Measurements from ENCODE around the gene STRA6.
"Not testable (repeated sequence)": the region's sequence is repeated elsewhere in the genome, so short reads cannot be mapped to it uniquely, and the experiment has no call there.

Gene STRA6

DNA sequence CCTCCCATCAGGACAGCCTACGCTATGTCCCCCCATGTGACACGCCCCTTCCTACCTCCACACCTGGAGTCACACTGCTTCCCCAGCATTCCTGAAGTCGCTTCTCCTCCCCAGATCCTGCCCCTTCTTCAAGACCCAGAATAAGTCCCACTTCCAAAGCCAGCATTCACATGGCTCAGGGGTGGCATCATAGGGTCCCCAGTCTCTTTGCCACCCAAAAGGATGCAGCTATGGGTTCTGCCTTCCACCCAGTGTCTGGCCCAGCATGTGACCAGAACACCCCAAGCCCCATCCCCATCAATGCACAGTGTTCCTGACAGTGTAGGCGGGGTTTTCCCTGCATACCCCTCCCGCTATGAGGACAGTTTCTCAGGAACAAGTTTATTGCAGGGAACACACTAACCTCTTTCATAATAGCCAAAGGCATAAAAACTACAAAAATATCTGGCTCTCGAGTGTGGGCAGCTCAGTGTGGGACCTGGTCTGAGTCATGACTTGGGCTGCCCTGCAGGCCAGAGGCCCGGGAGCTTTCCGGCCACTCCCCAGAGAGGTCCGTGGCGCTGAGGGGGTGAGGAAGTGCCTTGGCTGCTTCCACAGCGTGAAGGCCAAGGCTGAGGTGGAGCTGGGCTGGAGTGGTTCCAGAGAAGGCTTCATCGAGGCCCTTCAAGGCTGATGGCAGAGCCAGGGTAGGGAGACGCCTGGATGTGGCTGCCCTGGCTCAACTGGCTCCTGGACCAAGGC lies 23.3 kb downstream of the STRA6 start:
- no peak for DNase-seq

DNA sequence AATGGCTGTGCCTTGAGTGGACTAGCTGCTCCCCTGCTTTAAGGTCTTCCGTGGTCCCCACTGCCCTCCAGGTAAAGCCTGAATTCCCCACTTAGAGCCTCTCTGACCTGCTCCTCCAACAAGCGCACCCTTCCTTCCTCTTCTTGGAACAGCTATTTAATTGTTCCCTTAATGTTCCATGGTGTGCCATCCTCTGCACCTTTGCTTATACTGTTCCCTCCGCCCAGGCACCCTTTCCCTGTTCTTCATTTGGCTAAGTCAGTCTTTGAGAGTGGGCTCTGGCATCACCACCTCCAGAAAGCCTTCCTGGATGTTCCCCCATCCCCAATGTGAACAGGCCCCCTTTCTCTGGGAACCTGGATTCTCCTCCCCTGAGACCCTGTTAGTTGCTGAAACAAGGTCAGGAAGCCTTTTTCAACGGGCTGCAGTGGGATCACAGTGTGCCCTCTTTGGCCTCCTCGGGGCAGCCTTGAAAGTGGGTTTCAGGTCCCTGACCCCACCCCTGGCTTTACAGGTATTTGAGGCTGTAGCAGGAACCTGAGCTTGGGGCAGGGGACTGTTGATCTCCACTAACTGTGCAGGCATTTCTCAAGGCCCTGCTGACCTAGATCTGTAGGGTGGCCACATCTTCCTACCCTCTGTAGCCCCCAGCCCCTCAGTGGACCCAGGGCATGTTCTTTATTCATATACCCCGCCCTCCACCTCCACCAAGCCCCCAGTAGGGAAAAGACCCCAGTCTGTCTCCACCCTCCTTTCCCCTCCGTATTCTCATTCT lies 24.1 kb downstream of the STRA6 start:
- no peak for DNase-seq

DNA sequence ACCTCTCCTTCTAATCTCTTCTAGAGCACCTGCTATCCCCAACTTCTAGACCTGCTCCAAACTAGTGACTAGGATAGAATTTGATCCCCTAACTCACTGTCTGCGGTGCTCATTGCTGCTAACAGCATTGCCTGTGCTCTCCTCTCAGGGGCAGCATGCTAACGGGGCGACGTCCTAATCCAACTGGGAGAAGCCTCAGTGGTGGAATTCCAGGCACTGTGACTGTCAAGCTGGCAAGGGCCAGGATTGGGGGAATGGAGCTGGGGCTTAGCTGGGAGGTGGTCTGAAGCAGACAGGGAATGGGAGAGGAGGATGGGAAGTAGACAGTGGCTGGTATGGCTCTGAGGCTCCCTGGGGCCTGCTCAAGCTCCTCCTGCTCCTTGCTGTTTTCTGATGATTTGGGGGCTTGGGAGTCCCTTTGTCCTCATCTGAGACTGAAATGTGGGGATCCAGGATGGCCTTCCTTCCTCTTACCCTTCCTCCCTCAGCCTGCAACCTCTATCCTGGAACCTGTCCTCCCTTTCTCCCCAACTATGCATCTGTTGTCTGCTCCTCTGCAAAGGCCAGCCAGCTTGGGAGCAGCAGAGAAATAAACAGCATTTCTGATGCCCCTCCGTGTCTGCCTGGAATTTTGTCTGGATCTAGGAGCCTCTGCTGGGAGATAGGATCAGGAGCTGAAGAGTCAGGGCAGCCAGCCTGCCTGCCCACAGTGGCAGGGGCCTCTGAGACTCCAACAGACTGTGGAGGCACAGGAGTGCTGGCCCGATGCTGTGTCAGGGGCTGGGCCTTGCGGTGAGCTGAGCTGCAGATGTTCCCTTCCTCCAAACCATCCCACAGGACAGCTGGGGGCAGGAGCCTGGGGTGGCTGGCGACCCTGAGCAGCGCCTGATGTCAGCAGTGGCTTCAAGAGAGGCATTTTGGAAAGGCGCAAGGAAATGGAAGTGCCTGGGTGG lies 26.0 kb downstream of the STRA6 start:
- DNase-seq: no peak

DNA sequence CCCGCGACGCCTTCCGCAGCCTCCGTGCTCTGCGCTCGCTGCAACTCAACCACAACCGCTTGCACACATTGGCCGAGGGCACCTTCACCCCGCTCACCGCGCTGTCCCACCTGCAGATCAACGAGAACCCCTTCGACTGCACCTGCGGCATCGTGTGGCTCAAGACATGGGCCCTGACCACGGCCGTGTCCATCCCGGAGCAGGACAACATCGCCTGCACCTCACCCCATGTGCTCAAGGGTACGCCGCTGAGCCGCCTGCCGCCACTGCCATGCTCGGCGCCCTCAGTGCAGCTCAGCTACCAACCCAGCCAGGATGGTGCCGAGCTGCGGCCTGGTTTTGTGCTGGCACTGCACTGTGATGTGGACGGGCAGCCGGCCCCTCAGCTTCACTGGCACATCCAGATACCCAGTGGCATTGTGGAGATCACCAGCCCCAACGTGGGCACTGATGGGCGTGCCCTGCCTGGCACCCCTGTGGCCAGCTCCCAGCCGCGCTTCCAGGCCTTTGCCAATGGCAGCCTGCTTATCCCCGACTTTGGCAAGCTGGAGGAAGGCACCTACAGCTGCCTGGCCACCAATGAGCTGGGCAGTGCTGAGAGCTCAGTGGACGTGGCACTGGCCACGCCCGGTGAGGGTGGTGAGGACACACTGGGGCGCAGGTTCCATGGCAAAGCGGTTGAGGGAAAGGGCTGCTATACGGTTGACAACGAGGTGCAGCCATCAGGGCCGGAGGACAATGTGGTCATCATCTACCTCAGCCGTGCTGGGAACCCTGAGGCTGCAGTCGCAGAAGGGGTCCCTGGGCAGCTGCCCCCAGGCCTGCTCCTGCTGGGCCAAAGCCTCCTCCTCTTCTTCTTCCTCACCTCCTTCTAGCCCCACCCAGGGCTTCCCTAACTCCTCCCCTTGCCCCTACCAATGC lies 27.1 kb downstream of the STRA6 start:
- no peak for DNase-seq

DNA sequence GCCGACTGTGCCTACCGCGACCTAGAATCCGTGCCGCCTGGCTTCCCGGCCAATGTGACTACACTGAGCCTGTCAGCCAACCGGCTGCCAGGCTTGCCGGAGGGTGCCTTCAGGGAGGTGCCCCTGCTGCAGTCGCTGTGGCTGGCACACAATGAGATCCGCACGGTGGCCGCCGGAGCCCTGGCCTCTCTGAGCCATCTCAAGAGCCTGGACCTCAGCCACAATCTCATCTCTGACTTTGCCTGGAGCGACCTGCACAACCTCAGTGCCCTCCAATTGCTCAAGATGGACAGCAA lies 27.7 kb downstream of the STRA6 start:
- DNase-seq: no peak

DNA sequence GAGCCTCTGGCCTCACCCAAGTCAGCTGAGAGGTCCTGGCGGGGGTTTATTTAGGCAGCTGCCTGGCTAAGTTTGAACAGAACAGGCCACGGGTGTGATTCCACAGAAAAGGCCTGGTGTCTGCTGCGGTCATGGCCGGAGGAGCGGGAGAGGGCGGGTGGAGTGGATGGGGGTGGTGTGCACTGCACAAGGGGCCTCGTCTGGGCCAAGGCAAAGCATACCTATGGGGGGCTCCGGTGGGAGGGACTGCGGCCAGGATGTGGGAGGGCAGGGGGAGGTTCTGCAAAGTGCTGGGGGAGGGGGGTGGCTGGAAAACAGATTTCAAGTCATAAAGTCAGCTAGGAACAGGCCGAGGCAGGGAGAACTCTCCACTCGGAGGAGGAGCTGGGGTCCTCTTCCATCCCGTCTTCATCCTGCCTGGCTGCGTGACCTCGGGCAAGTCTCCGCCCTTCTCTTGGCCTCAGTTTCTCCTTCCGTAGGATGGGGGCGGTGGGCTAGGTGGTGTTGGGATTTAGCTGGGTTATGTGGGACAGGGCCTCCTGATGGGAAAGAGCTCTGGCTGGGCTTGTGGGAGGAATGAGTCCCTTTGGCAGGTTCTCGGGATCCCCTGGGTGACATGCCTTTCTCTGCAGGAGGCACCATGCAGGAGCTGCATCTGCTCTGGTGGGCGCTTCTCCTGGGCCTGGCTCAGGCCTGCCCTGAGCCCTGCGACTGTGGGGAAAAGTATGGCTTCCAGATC lies 28.2 kb downstream of the STRA6 start:
- no peak for DNase-seq

DNA sequence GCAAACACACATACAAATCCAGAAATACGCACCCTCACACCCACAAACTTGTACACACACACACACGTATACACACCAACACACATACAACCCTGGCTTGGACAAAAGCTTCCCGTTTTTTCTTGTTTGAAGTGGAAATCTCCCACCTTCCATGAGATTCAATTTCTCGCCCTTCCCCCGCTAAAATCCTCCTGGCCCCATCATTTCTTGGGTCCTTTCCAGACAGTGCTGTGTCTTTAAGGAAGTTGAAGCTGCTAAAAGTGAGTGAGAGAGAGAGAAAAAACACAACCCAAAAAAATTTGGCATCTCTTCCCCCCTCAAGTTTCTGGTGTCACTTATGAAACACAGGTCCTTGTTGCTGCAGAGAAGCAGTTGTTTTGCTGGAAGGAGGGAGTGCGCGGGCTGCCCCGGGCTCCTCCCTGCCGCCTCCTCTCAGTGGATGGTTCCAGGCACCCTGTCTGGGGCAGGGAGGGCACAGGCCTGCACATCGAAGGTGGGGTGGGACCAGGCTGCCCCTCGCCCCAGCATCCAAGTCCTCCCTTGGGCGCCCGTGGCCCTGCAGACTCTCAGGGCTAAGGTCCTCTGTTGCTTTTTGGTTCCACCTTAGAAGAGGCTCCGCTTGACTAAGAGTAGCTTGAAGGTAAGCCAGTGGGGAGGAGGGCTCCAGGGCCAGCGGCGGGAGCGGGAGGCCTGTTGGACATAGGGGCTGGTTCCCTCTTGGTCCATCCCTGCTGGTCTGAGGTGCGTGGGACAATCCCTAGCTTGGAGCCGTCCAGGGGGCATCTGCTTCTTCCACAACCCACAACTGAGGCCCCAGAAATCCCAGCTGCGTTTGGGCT lies 29.0 kb downstream of the STRA6 start, which contains the start of gene ISLR:
ISLR (plus strand) TSS at position 331 of the 839 bp plus-strand sequence. CDS start 1,149 bp downstream, outside the sequence.
- DNase-seq: no peak

DNA sequence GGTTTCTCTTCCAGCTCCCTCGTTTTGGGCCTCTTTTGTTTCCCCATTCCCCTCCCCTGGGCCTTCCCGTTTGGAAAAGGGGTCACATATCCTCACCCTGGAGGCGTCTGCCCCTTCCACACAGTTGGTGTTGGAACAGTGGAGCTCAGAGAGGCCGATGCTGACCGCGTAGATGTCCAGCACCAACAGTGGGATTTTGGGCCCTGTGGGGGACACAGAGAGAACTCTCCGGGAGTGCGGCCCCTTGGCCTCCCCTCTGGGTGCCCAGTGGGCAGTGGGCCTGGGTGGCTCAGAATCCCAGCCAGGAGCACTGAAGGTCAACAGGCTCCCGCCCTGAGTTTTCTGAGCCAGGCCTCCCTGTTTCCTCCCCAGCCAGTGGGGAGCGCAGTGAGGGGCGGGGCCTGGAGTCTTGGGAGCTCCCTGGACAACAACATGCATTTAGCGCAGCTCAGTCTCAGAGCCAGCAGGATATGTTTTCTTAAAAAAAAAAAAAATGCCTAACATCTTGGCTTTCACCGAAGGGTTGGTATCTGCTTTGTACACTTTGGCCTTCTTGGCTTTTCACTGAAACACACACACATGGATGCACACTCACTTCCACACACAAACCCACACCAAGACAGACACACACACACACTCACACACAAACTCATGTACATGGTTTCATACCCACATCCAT lies 29.7 kb downstream of the STRA6 start:
- DNase-seq: no peak

DNA sequence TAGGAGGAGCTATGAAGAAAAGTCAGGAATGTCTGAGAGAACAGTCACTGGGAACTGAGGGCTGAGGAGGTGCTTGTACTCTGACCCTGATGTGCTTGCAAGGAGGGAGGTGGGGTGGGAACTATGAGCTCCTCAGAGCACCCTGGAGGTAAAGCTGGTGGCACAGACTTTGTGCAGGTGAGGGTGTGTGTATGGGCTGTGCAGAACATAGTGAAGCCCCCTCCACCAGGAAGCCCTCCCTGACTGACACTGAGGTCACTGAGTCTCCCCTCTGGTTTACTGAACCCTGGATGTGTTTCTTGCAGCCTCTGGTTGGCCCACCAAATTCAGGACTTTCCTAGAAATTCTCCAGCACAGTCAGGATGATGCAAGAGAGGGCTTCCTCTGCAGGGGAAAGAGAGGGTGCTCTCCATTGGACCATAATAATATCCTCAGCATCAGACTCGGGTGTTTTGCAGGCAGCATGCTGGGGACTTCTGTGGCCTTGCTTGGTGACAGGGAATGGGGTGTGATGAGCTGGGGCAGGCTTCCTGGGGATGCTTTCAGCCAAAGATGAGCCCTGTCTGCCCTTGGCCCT lies 30.5 kb downstream of the STRA6 start:
- DNase-seq: no peak

DNA sequence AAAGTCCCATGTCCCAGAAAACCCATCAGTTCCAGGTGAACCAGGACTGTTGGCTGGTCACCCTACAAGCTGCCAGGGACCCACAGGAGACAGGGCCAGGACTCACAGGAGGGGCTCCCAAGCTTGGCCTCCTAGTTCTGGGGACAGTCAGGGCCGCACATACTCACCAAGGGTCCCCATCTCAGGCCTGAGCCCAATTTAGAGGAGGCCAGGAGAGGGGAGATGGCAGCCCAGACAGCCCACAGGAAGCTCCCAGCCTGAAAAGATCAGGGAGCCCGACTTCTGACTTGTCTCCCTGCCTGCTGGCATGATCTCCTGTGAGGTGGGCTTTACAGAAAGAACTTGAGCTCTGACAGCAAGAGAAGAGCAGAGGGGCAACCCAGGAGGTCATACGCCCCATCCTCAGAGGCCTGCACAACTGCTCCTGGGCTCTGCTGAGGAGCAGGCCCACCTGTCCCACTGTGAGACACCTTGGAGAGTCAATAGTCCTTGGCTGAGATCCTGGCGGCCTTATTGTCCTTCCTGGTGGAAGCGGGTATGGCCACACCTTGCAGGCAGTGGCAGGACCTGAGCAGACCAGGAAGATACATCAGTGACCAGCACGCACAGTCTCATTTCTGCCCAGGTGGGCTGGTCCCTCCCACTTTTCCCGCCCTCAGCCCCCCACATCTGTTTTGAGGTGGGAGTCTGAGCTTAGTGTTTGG lies 31.6 kb downstream of the STRA6 start:
- no peak for DNase-seq

DNA sequence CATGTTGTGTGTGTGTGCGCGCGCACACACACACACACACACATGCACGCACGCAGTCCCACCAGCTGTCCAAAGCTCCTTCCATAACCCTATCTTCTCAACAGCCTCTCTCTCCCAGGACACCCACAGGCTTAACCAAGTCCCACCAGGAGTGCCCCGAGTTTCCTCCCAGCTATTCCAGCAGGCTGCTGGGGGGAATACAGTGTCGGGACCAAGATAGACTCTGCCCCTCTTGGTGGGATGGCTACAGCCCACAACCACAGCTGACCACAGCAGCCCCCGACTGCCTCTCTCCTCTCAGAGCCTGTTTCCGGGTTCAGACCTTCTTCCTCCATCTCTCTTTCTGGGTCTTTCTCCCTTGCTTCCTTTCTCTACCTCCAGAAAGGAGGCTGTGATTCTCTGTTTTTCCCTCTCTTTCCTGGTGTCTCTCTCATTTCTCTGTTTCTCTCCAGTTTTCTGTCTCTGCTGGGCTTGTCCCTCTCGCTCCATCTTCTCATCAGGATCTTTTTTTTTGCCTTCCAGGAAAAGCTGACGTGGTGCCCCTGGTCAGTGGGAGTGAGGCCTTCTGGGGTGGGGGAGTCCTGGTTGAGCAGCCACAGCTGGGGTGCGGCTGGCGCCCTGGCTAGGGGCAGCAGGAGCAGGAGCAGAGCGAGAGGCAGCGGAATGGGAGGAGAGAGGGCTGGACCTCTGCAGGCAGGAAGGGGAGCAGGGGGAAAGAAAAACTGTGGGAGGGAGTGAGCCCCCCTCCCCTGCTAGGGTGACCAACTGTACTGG lies 32.3 kb downstream of the STRA6 start:
- no peak for DNase-seq

DNA sequence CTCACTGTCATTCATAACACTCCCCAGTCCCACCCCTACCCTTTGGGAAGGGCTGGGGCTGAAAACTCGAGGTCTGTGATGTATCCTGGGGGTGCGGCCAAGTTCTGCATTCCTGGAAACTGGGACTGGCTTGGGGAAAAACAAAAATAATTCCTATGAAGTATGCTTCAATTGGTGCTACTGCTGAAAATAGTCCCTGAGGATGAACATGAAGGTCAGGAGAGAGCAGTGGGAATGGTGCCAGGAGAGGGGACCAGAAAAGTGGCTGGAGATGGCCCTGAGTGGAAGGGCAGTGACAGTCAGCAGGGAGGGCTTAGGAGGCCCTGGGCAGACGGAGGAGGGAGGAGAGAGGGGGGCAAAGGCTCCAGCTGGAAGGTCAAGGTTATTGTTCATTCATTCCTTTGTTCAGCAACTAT lies 33.9 kb downstream of the STRA6 start:
- no peak for DNase-seq

DNA sequence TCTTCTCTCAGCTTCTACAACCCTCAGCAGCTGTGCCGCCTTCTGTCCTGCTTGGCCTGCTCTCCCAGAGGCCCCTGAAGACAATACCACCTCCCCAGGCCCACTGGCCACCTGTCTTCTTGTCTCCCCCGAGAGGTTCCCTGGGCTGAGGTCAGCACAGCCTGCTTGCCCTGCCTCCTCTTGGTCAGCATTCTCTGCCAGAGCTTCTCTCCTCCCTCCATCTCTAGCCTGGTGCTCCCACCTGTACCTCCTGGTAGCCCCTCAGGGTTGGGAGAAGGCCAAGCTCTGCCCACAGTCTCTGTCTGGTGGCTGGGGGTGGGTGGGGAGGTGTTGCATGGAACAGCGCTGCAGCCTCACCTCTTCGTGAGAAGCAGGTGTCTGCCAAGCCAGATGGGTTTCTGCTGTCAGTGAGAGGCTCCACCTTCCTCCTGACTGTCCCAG lies 34.7 kb downstream of the STRA6 start:
- no peak for DNase-seq

DNA sequence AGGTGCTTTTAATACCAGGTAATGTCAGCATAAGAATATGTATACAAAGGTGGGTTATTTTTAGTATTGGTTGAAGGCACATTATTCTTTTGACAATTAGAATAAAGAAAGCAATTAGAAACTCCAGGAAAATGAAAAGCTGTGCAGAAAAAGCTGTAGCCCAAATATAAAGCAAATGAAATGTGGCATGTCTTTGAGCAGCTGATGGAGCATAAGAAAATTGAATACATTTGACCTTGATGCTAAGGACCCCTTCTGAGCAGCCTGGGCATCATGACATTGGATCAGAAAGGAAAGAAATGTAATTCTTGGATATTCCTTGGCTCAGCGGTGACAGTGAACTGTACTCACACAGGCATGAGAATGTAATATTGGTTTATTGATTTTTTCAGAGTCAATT lies 37.1 kb downstream of the STRA6 start:
- no peak for DNase-seq

DNA sequence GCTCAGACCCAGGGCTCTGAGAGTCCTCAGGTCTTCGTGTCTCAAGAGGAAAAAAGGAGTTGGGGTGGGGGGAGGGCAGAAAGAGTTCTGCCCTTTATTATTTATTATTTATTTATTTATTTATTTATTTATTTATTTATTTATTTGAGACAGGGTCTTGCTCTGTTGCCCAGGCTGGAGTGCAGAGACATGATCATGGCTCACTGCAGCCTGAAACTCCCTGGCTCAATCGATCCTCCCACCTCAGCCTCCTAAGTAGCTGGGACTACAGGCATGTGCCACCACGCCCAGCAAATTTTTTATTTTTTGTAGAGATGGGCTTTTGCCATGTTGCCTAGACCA lies 40.4 kb downstream of the STRA6 start:
- DNase-seq: not testable (repeated sequence)

DNA sequence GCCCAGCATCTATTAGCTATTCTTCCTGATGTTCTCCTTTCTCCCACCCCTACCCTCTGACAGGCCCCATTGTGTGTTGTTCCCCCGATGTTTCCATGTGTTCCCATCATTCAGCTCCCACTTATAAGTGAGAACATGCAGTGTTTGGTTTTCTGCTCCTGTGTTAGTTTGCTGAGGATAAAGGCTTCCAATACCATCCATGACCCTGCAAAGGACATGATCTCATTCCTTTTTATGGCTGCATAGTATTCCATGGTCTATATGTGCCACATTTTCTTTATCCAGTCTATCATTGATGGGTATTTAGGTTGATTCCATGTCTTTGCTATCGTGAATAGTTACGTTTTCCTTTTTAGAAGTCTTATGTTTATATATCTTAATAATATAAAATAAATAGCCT lies 42.2 kb downstream of the STRA6 start:
- not testable (repeated sequence) for DNase-seq

DNA sequence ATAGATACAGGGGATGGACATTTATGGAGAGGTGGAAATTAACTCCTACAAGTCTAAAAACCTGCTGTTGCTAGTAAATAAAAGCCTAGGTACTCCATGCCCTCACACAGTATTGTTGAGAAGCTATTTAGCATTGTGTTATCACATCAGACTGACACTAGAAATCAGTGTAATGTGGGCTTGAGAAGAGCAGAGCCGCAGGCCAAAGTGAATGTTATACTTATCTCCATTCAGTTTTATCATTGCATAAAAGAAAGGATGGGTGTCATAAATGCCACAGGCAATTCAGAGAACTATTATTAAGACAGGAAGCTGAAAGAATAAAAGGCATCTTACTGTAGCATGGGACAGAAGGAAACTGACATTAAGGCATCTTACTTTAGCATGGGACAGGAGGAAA lies 42.8 kb downstream of the STRA6 start:
- DNase-seq: no peak

Data from stimulated activated CD4-positive, alpha-beta T cell treated with anti-CD3 and anti-CD28 coated beads, Interleukin-4, amount 100 ng/mL, for 1 hour (primary cell).